Stimulated activated CD8-positive, alpha-beta memory T cell treated with anti-CD3 and anti-CD28 coated beads, Interleukin-12 subunit alpha, Interleukin-12 subunit beta, amount 100 ng/mL, for 1 hour (primary cell): ENCODE measurements around the gene UBASH3A.

Experiments used
- DNase-seq: peaks from one replicate; pipeline ENCODE4 v3.0.0-alpha.2; 2020; ENCODE audit warnings: low read depth

UBASH3A gene

DNA sequence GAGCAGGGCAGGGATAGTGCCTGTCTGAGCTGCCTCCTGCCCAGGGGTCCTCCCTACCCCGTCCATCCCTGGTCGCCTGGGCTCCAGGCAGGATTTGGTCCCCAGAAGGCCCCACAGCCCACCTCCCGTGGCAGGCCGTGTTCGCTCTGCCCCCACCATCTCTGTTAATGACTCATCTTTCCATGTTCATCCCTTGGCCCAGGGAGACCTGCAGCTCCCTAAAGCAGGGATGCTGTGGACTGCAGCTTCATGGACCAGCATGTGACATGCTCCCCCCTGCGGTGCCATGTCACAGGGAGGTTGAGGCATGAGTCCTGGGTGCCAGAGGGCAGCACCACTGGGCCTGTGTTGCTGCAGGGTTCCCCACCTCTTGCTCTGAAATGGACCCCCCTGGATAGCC is 26.8 kb downstream of the UBASH3A start:
- DNase-seq: no peak

DNA sequence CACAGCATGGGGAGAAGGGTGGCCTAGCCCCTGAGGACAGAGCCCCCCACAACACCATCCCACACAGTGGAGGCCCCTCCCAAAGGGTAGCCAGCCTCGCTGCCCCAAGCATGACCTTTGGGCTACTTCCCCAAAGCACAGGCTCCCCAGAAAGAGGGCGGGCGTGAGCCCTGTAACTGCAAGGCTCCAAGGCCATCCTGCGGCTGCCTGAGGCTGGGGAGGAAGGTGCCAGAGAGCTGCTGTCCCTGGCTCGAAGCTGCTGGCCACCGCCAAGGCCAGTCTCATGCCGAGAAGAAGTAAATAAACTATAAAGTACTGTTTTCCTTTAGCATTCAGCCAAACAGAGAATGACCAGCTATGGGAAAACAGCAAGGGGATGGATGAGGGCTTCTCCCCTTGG is 27.5 kb downstream of the UBASH3A start:
- no peak for DNase-seq

DNA sequence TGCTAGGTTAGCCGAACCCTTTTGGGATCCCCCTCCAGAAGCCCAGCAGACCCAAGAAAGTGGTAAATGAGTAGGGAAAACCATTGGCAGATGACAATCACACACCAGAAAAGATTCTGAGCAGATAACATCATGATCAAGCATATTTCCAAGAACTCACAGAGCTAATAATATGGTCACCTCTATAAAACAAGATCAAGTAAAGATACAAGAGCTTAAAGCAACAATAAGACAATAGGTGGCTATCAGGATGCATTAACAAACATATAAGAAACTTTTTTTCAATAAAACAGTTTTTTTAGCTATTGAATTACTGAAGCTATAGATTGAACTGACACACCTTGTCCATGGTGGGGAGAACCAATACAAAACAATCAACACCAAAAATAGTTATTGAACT is 29.0 kb downstream of the UBASH3A start:
- no peak for DNase-seq

DNA sequence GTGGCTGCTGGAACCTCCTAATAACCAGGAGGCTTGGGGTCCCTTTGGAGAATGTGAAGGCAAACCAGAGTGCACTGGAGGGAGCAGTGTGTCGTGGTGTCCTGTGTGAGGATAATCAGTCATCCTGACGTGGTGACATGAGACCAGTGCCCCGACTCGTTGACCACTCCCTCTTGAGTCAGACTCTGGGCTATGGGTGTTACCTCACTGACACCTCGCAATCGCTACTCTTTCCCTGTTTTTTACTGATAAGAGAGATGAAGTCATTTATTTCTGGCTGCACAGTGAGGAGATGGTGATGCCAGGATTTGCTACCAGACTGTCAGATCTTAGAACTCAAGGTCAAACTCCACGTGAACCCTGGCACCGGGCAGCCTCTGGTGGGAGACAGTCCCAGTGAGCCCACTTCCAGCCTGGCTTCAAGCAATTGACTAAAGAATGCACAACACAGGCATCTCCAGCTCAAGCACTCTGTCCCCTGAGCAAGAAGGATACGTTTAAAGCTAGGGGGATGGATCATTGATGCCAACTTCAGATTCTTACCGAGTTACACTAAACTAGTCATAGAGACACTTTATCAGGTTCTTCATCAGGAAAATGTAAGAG is 30.3 kb downstream of the UBASH3A start:
- DNase-seq: no peak

DNA sequence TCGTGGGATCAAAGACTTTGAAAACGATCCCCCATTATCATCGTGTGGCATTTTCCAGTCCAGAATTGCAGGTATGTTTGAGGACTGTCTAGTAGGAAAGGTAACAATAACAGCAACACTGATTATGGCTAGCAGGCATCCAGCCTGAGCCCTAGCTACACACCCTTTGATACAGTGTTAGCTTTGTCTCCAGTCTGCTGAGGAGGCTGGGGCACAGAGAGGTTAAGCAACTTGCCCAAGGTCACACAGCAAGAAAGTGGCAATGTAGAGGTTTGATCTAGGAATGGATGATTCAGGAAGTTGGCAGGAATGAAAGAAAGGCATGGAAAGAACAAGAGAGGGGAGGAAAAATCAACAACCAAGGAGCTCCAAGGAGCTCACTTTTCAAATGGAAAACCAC is 31.2 kb downstream of the UBASH3A start:
- no peak for DNase-seq

DNA sequence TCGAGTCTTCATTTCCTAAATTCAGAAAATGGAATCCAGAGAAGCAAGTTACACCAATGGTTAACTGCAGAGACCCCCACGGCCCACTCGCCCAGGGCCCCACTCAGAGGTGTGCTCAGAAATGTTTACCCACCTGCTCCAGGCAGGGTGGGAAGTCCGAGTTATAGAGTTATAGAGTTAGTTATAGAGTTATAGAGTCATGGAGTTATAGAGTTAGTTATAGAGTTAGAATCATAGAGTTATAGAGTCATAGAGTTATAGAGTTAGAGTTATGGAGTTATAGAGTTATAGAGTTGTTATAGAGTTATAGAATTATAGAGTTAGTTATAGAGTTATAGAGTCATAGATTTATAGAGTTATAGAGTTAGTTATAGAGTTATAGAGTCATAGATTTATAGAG is 31.7 kb downstream of the UBASH3A start:
- no peak for DNase-seq

DNA sequence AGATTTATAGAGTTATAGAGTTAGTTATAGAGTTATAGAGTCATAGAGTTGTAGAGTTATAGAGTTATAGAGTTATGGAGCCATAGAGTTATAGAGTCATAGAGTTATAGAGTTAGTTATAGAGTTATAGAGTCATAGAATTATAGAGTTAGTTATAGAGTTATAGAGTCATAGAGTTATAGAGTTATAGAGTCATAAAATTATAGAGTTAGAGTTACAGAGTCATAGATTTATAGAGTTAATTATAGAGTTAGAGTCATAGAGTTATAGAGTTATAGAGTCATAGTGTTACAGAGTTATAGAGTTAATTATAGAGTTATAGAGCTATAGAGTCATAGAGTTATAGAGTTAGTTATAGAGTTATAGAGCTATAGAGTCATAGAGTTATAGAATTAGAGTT is 32.1 kb downstream of the UBASH3A start:
- DNase-seq: no peak

DNA sequence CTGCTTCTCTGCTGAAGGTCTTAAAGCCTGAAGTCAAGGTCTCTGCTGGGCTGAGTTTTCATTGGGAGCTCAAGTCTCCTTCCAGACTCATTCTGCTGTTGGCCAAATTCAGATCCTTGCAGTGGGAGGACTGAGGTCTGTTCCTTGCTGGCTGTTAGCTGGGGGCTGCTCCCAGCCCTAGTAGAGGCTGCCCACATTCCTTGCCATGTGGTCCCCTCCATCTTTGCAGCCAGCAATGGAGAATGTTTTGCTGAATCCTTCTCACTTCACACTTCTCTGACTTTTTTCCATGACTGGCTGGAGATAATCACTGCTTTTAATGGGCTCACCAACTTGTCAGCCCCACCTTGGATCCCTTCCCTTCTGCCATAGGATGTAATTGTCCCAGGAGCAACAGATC is 33.2 kb downstream of the UBASH3A start:
- DNase-seq: no peak

DNA sequence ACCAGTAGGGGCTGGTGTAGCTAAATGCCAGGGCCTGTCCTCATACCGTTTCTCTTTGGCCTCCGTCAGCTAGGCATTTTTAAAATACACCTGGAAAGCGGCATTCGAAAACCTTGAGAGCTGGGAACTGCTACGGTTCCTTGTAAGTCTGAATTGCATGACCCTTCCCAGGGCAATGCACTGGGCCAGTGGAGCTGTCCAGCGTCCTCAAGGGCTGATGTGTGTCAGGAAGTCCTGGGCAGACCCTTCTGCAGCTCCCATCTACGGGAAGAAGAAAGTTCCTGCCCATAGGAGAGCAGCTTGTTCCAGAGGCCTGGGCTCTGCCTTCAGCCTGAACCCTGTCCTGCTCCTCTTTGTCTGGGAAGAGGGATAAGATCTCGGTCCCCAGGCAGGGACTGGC is 34.1 kb downstream of the UBASH3A start:
- DNase-seq: no peak

DNA sequence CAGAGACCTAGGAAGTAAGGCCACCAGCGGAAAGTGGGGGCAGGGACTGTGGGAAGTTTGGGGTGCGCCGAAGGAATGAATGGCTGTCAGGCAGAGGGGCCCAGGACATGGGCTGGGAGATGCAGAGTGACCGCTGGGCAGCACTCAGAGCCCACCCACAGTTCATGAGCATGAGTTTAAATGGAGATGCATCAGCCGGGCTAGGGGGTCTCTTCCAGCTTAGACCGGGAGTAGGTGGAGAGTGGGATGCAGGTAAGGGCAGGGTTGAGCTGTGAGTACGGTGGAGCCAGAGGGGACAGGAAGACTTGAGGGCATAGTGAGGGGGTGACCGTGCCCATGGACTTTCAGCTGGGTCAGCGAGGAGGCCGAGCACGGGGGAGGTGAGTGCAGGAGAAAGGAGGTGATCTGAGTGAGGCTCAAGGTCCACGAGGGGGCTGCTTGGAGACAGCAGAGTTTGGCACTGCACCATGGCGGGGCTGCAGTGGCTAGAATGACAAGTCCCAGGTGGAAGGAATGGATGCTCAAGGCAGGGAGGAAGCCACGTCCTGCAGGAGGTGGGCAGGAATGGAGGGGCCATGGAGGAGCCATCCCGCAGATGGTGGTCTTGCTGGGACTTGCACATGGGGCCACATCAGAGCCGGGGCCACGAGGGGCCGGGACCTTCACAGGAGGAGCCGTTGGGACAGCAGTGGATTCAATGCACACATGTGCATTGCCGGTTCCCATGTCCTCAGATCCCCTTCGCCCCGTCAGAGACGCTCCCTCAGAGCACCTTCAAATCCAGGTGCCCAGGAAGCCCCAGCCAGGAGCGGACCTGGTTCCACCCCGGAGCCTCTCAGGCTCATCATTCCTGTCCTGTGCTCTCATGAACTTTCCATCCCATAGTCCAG is 34.9 kb downstream of the UBASH3A start:
- no peak for DNase-seq

DNA sequence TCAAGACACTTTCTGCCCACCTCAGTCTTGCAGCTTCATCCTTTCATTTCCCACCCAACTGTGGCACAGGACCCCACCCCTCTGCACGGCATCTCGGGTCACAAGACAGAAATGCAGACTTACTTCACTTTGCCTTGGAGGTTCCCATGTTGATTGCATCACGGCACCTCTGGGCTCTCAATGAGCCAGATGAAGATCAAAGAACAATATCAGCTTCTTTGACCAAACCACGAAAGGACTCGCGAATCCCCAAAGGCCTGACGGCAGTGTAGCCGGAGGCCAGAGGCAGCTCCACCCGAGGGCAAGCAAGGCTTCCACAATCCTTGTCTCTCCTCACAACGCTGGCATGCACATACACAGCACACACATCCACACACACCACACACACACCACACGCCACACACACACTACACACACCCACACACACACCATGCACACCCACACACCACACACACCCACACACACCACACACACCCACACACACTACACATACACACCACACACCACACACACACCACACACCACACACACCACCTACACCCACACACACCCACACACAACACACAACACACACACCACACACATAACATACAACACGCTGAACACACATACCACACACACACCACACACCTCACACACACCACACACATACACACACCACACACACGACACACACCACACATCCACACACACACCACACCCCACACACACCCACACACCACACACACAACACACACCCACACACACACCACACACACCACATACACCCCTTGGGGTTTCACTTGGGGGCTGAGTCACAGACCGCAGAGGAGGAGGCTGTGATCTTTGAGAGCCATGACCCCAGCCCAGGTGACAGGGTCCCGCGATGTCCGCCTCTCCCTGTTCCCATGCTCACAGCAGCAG is 35.8 kb downstream of the UBASH3A start:
- DNase-seq: no peak

DNA sequence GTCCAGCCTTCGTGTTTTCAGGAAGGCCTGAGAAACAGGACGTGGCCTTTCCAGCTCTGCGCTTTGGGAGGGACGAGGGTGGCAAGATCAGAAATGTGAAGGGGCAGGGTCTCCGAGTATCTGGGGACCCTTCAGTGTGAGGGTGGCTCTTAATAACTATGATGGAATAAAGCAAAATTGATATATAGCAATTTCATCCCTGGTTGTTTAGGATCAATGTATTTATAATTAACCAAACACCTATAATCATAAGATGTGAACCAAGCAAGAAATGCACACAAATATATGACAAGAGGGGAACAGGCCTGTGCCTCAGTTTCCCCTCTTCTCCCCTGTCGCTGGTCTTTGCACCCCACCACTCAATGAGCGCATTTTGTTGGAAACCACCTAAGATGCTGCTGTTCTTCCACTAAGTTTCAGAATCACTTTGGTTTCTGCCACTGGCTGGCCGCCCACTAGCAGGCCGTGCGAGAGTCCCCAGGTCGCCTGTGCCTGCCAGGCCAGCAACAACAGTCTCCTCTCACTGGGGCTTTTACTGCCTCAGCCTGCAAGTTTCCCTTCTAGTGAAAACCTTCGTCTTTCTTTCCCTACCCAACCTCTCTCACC is 36.6 kb downstream of the UBASH3A start:
- no peak for DNase-seq

DNA sequence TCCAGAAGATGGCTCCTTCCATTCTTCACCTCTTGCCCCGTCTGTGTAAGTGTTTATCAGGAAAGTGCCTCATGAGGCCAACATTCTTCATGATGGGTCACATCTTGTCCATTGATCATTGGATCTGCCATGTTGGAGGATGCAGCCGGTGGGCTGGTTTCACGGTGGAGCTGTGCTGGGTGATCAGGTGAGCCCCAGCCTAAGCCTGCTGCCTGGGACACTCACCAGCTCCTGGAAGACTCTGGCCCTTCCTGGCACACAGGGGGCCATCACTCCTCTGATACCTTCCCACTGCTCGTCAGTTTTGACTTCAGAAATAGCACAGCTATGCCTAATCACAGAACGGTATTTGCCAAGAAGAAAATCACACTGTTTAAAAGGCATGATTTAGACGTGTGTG is 38.3 kb downstream of the UBASH3A start:
- no peak for DNase-seq

DNA sequence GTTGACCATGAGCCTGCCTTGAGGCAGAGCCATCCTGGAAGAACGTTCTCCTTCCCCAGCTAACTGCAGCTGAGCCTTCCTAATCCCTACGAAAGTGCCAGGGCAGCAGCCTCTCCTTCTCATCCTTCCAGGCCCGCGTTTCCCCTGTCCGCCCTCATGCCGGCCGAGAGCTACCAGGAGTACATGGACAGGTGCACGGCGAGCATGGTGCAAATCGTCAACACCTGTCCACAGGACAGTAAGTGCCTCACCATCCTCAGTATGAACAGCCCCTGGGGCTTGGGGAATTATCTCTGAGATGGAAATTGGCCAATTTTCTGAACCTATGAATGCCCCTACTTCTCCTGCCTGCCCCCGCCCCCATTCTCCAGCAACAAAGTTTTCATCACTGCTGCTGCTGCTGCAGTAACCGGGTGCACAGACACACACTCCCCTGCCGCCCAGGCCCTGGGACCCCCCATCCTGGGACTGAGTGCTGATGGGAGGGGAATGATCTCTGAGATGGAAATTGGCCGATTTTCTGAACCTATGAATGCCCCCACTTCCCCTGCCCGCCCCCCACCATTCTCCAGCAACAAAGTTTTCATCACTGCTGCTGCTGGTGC is 39.6 kb downstream of the UBASH3A start:
- DNase-seq: no peak

DNA sequence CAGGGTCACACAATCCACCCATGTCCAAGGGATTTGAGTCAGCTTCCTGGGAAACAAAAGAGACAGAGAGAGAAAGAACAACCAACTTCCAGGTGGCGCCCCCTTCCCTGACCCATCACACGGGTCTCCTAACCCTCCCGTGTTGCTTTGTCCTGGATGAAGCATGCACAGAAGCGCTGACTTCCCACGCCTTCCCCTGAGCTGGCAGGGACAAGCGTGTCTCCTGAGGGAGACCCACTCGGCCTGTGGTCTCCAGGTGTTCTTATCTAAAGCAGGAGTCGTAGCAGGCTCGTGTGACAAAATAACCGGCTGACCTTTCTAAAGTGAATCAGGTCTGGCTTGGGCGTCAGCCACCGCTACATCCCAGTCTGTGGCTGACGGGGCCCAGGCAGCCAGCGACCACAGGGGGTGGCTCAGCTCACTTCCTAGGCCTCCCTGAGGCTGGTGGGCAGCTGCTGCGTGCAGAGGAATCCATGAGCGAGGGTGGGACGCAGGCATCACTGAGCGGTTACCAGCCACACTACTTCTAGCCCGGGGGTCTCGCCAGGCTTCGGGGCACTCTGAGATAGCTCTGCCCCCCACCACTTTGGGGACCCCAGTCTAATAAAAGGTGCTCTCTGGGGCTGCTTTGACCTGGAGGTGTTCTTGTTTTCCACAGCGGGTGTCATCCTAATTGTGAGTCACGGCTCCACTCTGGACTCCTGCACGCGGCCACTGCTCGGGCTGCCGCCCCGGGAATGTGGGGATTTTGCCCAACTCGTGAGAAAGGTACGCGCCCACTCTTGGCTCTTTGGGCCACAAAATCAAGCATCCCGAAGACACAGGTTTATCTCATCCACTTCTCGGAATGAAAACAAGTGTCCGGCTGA is 40.4 kb downstream of the UBASH3A start:
- DNase-seq: no peak

DNA sequence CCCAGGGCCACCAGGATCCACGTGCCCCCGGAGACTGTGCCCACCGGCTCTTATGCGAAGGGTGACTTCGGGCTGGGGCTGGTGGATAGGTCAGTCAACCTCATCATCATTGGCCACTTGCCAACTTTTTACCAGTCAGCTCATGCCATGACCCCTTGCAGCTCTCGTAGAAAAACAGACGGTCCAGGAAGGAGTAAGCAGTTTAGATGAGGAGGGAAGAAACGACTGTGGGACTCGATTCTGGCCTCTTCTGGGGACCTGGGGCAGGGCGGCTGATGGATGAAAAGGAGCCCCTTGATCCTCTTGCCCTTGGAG is 41.0 kb downstream of the UBASH3A start:
- no peak for DNase-seq

DNA sequence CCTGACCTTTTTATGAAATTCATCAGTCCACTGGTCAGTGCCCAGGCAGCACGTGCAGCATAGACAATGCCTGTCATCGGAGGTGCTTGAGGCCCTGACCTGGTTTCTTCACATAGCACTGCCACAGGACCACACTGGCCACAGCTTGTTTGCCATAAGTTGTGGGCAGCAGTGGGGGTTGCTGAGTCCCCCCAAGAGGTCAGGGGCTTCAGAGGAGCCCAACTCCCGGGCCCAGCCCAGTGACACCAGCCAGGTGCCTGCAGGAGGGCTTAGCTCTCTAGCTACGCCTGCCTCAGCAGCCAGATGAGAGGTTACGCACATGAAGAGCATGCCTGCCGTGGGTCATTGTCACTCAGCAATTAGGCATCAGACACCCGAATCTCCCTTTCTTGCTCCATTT is 41.6 kb downstream of the UBASH3A start:
- no peak for DNase-seq

DNA sequence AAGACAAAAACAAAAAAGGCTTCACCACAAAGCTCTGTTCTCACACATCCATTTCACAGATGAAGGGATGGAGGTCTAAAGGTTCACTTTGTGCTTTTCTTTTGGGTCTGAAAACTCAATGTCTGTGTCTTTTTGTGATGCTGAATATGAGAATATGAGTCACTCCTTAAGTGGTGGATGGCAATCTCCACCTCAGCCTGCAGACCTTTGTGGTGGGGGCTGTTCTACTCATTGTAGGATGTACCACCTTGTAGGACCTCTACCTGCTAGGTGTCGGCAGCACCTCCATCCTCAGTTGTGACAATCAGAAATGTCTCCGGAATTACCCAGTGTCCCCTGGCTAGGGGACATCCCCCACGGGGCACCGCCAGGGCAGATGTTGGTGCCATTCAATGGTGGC is 42.8 kb downstream of the UBASH3A start:
- DNase-seq: no peak

DNA sequence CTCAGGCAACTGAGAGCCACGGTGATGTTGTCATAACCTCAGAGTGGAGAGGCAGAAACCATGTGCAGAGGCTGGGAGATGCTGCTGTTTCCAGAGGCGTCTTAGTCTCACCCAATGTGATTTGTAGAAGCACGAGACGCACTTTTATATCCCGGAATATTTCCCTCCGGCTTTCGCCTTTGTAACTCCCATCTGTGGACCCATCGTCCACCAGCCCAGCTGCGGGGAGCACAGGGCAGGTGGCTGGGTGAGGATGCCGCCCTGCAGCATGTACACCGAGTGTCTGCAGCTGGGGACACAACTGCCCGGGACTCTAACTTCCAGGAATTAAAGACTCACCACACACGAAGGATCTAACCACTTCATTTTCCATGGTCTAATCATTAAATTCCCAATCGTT is 43.5 kb downstream of the UBASH3A start:
- DNase-seq: no peak

DNA sequence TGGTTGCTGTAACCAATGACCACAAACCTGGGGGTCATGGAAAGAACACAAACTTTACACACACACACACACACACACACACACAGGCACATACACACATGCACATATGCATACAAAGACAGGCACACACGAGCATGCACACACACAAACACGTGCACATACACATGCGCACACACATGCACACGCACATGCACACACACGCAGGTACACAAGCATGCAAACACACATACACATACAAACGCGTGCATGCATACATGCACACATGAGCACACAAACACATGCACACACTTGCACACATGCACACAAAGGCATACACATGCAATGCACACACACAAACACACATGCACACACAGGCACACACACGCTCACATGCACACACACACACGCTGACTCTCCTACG is 44.0 kb downstream of the UBASH3A start:
- no peak for DNase-seq

DNA sequence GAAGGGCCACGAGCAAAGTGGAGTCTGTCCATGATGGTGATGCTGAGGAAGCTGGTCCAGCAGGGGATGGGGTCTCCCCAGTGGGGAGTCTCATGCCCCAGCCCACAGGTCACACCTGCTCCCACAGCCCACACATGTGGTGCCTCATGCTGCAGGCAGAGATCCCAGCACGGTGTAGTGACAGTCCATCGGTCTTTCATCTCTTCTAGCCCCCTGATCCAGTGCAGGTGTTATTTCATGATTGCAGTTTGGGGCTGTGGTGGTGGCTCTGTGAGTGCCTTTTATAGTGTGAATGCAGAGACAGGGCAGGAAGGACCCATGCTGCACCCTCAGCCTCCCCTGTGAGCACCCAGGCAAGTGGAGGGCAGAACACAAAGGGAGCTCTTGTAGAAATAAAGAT is 45.0 kb downstream of the UBASH3A start:
- no peak for DNase-seq
